Activated T-cell treated with anti-CD3 and anti-CD28 coated beads, Interleukin-2, amount 50 U/mL, for 72 hours (primary cell): ENCODE results near the gene SPEG. TPM values are rescaled to one million over a fixed set of nuclear protein-coding genes. Genes with fewer than 3 reads are reported as not detected.
A peak's percentile ranks its signal among the peaks of the same experiment; 100 is the strongest.

Experiments used
- ATAC-seq, 2 donors: fragments of 150-1000 bp; cut with Tn5 transposase; replicated peaks in 1 of 2; 2 replicates each; pipeline ENCODE4 v1.10.0; 2021; ENCODE audit warnings: moderate library complexity in 2 of 2, mild to moderate bottlenecking in 1 of 2
- DNase-seq, 2 donors: peaks; one replicate each; pipeline ENCODE4 v3.0.0; 2021 to 2022; ENCODE audit warnings: mixed read lengths in 1 of 2
- H3K27ac Mint-ChIP-seq: one replicate; pipeline ENCODE4 v1.8.0; 2022; ENCODE audit warnings: mild to moderate bottlenecking, moderate library complexity, mixed read lengths
- H3K27me3 Mint-ChIP-seq: one replicate; pipeline ENCODE4 v1.8.0; 2022; ENCODE audit warnings: low read depth, mixed read lengths
- H3K36me3 Mint-ChIP-seq, 2 donors: one replicate each; pipeline ENCODE4 v1.8.0; 2022; ENCODE audit warnings: mixed read lengths in 2 of 2, mild to moderate bottlenecking in 1 of 2; ENCODE audit not compliant: insufficient read depth in 2 of 2
- H3K4me1 Mint-ChIP-seq: one replicate; pipeline ENCODE4 v1.8.0; 2022; ENCODE audit warnings: low read depth, mixed read lengths
- H3K4me3 Mint-ChIP-seq, 2 donors: one replicate each; pipeline ENCODE4 v1.8.0; 2022; ENCODE audit warnings: mild to moderate bottlenecking in 2 of 2, mixed read lengths in 2 of 2, moderate library complexity in 2 of 2
- H3K9me3 Mint-ChIP-seq, 2 donors: one replicate each; pipeline ENCODE4 v1.8.0; 2022; ENCODE audit warnings: mixed read lengths in 2 of 2
- total RNA-seq, 2 donors: library from RNA; stranded (reverse); gene quantifications; one replicate each; pipeline ENCODE4 v1.2.3, GENCODE V29; 2022

SPEG gene
- total RNA-seq, 2 donors from 2014 or later, result 4.8 to 6.9 TPM

GRCh38 chr2:219523031-219523671 lies 88.5 kb downstream of the SPEG start:
- peak in 1 of 2 donors; percentile 5 for ATAC-seq
- Mint-ChIP-seq H3K9me3 (no peaks in the 10 kb centered on the region), H3K27me3 (peaks cover 83% of the 10 kb centered on the region), H3K4me3 (peak overlapping the region; percentile 47 to 53), H3K4me1 (peaks cover 18% of the 10 kb centered on the region), H3K36me3 (no peaks in the 10 kb centered on the region), H3K27ac (no peak overlapping the region)
- DNase-seq, result no peak

GRCh38 chr2:219524817-219525216 lies 90.2 kb downstream of the SPEG start:
- no peak for ATAC-seq
- Mint-ChIP-seq H3K4me1 (peaks cover 18% of the 10 kb centered on the region), H3K27me3 (peaks cover 88% of the 10 kb centered on the region)

GRCh38 chr2:219525533-219526232 lies 91.0 kb downstream of the SPEG start:
- H3K4me1 Mint-ChIP-seq, result peaks cover 24% of the 10 kb centered on the region
- no peaks in the 10 kb centered on the region for H3K36me3 Mint-ChIP-seq
- peaks cover 90% of the 10 kb centered on the region for H3K27me3 Mint-ChIP-seq
- ATAC-seq (no peak), DNase-seq (no peak)
- no peak overlapping the region for H3K4me3 Mint-ChIP-seq
- no peak overlapping the region for H3K27ac Mint-ChIP-seq
- no peaks in the 10 kb centered on the region for H3K9me3 Mint-ChIP-seq

More at GRCh38 chr2:219524817-219525216, 90.2 kb downstream of the SPEG start:
- no peak overlapping the region for H3K27ac Mint-ChIP-seq
- DNase-seq, result no peak
- no peaks in the 10 kb centered on the region for H3K36me3 Mint-ChIP-seq
- H3K4me3 Mint-ChIP-seq, result no peak overlapping the region
- H3K9me3 Mint-ChIP-seq, result no peaks in the 10 kb centered on the region

DNA sequence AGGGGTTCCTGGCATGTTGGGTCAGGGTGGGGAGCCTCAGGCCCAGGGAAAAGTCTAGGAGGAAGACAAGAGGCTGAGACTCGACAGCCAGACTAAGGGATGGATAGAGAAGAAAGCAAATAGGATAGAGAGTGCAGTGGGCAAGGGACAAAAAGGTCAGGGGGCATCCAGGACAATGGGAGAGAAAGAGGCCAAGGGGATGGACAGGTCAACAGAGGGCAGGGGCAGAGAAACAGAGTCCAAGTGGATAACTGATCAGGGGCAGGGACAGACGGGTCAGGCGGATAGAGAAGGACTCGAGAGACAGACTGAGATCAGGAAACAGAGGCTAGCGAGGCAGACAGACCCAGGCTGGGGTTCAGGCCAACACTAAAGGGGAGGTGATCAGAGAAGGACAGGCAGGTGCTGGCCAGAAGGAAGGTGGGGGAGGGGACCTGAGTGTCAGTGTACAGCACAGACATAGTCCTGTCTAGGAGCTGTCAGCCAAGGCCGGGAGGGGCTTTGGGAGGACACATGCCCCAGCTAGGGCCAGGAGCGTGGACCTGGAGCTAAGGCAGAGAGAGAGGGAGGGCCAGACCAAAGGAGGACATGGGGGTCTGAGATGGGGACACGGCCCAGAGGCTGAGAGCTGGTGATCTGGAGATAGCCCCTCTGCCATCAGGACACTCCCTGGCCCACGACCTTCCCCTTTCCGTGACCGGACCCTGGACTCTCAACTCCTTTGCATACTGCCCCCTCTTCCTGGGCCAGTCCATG lies 91.9 kb downstream of the SPEG start:
- no peak overlapping the region for H3K4me3 Mint-ChIP-seq
- H3K27me3 Mint-ChIP-seq, result peaks cover 90% of the 10 kb centered on the region
- H3K27ac Mint-ChIP-seq, result no peak overlapping the region
- ATAC-seq, result no peak
- H3K4me1 Mint-ChIP-seq, result peaks cover 21% of the 10 kb centered on the region
- no peaks in the 10 kb centered on the region for H3K9me3 Mint-ChIP-seq
- no peaks in the 10 kb centered on the region for H3K36me3 Mint-ChIP-seq
- no peak for DNase-seq

DNA sequence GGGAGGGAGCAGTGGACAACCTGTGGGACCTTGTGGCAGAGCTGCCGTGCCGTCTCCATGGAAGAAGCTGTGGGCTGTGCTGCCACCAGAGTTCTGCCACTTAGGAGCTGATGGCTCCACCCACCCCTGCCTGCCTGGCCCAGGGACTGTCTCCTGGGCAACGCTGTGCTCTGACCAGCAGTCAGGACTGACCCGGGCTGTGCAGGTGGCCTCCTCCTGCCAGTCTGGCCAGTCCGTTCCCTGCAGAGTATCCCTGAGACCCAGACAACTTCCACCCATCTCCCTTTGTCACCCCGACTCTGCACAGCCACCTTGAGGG lies 92.4 kb downstream of the SPEG start:
- peaks cover 87% of the 10 kb centered on the region for H3K27me3 Mint-ChIP-seq
- H3K4me3 Mint-ChIP-seq, result no peak overlapping the region
- no peak overlapping the region for H3K27ac Mint-ChIP-seq
- H3K9me3 Mint-ChIP-seq, result no peaks in the 10 kb centered on the region
- DNase-seq (no peak), ATAC-seq (no peak)
- H3K36me3 Mint-ChIP-seq, result no peaks in the 10 kb centered on the region
- H3K4me1 Mint-ChIP-seq, result peaks cover 15% of the 10 kb centered on the region

DNA sequence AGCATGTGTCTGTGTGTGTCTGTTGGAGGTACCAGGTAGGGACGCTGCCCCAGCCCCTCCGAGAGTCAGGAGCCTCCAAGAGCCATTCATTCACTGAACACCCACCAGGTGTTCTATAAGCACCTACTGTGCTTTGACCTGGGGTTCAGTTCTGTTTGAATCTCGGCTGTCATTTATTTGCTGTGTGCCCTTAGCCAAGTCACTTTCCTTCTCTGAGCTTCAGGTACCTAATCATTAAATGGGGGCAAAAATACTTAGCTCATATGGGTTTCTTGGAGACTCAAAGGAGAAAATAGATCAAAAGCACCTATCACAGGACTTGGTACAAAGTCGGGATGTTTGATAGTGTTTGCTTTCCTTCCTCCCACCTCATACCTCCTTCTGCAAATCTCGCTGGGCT lies 92.8 kb downstream of the SPEG start:
- ATAC-seq (no peak), DNase-seq (no peak)
- Mint-ChIP-seq H3K36me3 (no peaks in the 10 kb centered on the region), H3K4me1 (peaks cover 14% of the 10 kb centered on the region), H3K4me3 (no peak overlapping the region), H3K9me3 (no peaks in the 10 kb centered on the region), H3K27me3 (peaks cover 83% of the 10 kb centered on the region), H3K27ac (no peak overlapping the region)

- ATAC-seq (peak; percentile 90 to 91), DNase-seq (peak; percentile 88 to 90)
- Mint-ChIP-seq H3K4me1 (peaks cover 7% of the 10 kb centered on the region), H3K9me3 (no peaks in the 10 kb centered on the region), H3K27me3 (peaks cover 62% of the 10 kb centered on the region), H3K36me3 (no peaks in the 10 kb centered on the region), H3K27ac (no peak overlapping the region), H3K4me3 (no peak overlapping the region)
These were observed 95.7 kb downstream of the SPEG start for GRCh38 chr2:219530048-219530963.

GRCh38 chr2:219531639-219532377 lies 97.2 kb downstream of the SPEG start:
- no peak for DNase-seq
- Mint-ChIP-seq H3K4me1 (peaks cover 7% of the 10 kb centered on the region), H3K27ac (no peak overlapping the region)

DNA sequence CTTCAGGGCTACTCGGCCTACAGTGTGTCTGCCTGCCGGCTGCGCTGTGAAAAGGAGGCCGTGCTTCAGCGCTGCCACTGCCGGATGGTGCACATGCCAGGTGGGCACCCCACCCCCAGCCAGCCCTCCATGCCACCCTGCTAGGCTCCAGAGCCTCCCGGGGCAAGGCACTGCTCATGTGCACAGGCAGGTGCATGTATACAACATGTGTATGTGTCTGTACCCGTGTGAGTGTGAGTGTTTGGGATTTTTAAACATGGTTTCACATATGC lies 97.7 kb downstream of the SPEG start:
- no peaks in the 10 kb centered on the region for H3K9me3 Mint-ChIP-seq

More at GRCh38 chr2:219531639-219532377, 97.2 kb downstream of the SPEG start:
- ATAC-seq, result no peak
- no peak overlapping the region for H3K4me3 Mint-ChIP-seq
- H3K27me3 Mint-ChIP-seq, result peaks cover 48% of the 10 kb centered on the region
- H3K9me3 Mint-ChIP-seq, result no peaks in the 10 kb centered on the region
- H3K36me3 Mint-ChIP-seq, result no peaks in the 10 kb centered on the region

GRCh38 chr2:219533930-219534661 lies 99.5 kb downstream of the SPEG start:
- H3K9me3 Mint-ChIP-seq, result no peaks in the 10 kb centered on the region
- peaks cover 26% of the 10 kb centered on the region for H3K27me3 Mint-ChIP-seq
- peaks cover 7% of the 10 kb centered on the region for H3K4me1 Mint-ChIP-seq
- H3K27ac Mint-ChIP-seq, result no peak overlapping the region
- no peak overlapping the region for H3K4me3 Mint-ChIP-seq
- H3K36me3 Mint-ChIP-seq, result no peaks in the 10 kb centered on the region
- DNase-seq (no peak), ATAC-seq (no peak)

More for the DNA sequence above, 97.7 kb downstream of the SPEG start:
- no peak overlapping the region for H3K27ac Mint-ChIP-seq
- no peaks in the 10 kb centered on the region for H3K36me3 Mint-ChIP-seq
- no peak for ATAC-seq
- no peak overlapping the region for H3K4me3 Mint-ChIP-seq
- no peak for DNase-seq
- peaks cover 44% of the 10 kb centered on the region for H3K27me3 Mint-ChIP-seq
- H3K4me1 Mint-ChIP-seq, result peaks cover 7% of the 10 kb centered on the region

GRCh38 chr2:219536425-219536824 lies 101.8 kb downstream of the SPEG start:
- H3K27ac Mint-ChIP-seq, result no peak overlapping the region
- no peaks in the 10 kb centered on the region for H3K4me1 Mint-ChIP-seq
- DNase-seq (no peak), ATAC-seq (no peak)
- no peaks in the 10 kb centered on the region for H3K9me3 Mint-ChIP-seq
- peaks cover 0 to 2% of the 10 kb centered on the region in 2 donors for H3K36me3 Mint-ChIP-seq
- H3K27me3 Mint-ChIP-seq, result peaks cover 3% of the 10 kb centered on the region
- H3K4me3 Mint-ChIP-seq, result no peak overlapping the region

DNA sequence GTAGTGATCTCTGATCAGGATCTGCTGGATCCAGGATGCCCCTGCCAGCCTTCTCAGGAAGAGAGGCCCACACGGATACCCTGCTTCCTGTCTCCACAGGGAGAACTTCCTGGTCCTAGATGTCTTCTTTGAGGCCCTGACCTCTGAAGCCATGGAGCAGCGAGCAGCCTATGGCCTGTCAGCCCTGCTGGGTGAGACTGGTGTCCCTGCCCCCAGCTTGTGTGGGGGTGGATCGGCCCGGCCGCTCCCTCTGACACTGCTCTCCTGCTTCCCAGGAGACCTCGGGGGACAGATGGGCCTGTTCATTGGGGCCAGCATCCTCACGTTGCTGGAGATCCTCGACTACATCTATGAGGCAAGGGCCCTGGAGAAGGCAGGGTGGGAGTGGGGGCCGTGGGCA lies 102.3 kb downstream of the SPEG start:
- no peak overlapping the region for H3K4me3 Mint-ChIP-seq
- H3K27ac Mint-ChIP-seq, result no peak overlapping the region
- H3K4me1 Mint-ChIP-seq, result peaks cover 3% of the 10 kb centered on the region
- no peaks in the 10 kb centered on the region for H3K9me3 Mint-ChIP-seq
- ATAC-seq (no peak), DNase-seq (no peak)
- H3K36me3 Mint-ChIP-seq, result peaks cover 0 to 2% of the 10 kb centered on the region in 2 donors
- H3K27me3 Mint-ChIP-seq, result no peaks in the 10 kb centered on the region
